Epidermal melanocyte (primary cell): ENCODE data around the gene LGI2.
A peak's percentile ranks its signal among the peaks of the same experiment; 100 is the strongest.

Experiments
- DNase-seq: peaks from one replicate; pipeline ENCODE4 v3.0.0; 2011; ENCODE audit warnings: low spot score; ENCODE audit not compliant: insufficient read length

Gene LGI2

DNA sequence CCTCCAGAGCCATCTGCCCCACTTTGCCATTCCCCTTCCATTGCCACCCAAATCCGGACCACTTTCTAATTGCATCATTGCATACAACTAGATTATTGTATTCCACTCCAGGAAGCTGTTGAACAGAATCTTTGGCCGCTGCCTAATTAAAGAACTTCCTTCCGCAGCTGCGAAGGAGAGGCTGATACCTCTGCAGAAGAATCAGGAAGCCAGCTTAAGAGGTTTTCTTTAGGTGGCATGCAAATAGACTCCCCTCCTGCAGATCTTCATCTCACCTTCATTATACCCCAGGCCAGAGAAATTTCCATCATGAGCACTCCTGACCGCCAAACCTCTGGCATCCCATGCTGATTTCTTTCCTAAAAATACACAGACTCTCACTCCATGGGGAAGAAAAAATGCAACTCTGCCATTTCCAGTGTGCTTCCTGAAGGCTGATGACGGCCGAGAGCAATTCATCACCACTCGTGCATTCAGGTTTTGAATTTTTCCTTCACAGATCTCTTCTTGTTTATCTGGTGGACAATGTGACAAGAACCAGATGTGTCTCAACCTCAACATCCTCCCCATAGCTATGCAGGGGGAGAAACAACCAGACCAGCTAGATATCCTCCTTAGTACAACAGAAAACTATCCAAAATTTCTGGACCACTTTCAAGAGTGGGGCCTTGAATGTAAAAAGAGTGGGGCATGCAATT is 31.2 kb downstream of the LGI2 start:
- DNase-seq, result no peak

DNA sequence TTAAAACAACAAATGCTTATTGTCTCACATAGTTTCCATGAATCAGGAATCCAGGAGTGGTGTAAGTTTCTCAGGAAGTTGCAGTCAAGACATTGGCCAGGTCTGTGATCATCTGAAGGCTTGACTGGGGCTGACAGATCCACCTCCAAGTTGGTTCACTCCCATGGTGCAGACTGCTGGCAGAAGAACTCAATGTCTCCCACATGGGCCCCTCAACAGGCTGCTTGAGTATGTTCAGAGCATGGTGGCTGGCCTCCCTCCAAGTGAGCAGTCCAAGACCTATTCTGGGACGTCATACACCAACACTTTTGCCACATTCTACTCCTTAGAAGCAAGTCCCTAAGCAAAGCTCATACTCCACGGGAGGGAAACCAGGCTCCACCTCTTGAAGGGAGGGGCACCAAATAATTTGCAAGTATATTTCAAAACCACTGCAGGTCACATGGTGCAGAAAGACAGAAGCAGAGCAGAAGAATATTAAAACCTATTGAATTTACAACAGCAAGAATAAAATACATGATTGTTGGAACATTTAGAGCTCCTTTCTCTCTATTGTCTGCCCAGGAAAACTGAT is 35.3 kb downstream of the LGI2 start:
- DNase-seq, result no peak

DNA sequence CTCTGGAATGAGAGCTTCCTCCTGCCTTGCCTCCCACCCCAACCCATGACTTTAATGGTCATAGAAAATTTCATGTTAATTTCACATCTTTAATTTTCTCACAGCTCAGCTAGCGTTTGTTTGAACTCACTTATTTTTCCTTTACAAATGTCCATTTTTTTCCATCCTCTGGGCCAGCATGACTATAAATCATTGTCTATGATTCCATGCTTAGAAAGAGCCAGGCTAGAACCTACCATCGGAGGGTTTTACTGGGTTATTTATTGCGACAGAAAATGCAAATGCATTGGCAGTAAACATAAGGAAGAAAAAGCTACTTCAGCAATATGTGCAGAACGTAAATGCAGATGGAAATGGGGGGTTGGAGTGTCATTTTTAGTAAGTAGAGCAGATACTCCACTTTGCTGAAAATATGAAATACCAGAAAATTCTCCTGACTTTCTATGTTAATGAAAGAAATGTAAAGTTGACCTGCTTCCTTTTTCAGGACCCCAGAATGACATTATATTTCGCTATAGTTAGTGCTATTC is 37.1 kb downstream of the LGI2 start:
- no peak for DNase-seq

DNA sequence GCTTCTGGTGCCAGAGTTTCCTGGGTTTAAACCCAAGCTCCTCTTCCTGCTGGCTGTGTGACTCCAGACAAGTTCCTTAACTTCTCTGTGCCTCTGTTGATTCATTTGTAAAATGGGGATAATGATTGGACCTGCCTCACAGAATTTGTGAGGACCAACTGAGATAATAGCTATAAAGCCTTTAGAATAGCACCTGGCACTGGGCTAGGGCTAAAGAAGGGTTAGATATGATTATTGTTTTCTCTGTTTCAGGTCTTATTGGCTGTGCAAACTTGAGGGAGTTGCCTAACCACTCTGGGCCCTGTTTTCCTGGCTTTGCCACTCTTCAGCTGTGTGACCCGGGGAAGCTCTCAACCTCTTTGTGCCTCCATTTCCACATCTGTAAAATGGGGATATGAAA is 37.8 kb downstream of the LGI2 start:
- no peak for DNase-seq

DNA sequence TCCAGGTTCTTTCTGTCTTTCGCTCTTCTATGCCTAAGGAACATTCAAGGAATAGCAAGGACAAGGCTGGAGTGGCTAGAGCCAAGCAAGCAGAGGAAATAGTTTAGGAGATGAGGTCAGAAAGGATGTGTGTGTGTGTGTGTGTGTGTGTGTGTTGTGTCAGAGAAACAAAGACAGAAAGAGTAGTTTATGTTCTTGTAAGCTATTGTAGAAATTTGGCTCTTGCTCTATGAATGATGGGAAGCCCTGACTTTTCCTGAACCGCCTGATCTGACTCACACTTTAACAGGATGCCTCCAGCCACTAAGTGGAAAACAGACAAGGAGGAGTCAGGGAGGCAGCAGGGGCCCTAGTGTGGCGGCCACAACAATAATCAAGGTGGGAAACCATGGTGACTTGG is 39.7 kb downstream of the LGI2 start:
- DNase-seq, result no peak

DNA sequence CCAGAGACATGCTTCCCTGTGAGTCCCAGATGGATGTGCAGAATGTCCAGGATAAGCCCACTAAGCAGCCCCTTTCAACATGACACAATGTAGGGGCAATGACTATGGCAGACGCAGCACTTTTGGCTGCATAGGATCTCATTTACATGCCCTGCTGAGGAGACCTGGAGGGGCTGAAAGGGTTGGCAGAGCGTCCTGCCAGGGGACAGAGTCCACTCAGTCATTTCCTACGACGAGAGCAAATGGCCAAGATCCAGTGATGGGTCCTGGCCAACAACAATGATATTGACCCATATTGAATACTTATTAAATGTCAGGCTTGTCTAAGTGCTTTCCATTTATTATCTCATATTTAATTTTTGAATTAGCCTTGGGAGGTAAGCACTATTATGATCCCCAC is 41.4 kb downstream of the LGI2 start:
- DNase-seq, result no peak

DNA sequence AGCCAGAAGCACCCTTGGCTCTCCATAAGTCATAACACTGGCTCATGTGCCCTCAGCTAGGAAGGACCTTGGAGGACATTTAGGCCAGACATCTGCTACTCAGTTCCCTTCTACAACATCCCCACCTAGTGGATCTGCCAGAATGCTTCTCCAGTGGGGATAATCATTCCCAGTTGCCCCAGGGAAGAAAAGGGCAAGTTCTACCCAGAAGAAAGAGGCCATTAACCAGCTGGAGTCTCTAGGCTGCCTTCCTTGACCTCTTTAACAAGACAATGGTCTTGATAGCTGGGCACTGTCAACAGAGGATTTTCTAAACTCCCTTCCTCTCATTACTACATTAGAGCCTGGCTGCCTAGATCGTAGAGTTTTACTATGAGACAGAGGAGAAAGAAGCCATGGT is 42.0 kb downstream of the LGI2 start:
- DNase-seq, result peak; percentile 58

DNA sequence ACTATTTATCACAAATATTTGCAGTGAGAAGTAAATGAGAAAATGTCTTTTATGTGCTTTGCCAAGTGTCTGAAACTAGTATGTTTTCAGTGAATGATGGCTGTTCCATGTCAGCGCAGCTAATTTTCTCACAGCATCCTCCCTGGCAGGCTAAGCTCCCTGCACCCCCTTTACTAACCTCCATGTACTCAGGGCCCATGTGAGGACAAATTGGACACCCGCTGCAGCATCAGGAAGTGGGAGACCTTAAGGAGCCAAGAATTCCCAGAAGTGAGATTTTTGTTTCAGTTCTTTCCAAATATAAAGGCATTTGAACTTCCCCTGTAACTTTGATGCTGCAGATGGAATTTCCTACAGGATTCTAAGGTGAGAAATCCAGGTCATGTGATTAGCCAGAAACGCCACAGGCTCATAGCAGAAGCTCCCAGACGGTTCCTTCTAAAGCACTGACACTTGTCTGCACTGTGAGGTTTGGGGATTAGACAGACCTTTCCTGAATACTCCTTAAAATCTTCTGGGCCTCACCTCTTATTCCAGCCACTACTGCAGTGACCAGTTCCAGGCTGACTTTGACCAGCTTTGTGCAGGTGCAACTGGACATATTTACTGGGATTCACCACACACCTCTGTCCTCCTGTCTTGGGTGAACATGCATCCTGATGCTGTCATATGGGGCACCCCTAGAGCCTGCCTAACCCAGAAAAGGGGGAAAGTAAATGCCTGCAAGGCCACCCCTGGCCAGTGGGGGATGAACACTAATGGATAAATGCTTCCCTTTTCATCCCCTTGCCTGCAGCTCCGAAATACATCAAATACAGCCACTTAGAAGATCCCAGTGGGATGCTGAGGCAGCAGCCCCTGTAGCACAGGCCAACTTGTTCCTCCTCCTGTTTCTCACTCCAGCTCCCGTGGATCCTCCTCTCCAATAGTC is 45.9 kb downstream of the LGI2 start:
- no peak for DNase-seq

DNA sequence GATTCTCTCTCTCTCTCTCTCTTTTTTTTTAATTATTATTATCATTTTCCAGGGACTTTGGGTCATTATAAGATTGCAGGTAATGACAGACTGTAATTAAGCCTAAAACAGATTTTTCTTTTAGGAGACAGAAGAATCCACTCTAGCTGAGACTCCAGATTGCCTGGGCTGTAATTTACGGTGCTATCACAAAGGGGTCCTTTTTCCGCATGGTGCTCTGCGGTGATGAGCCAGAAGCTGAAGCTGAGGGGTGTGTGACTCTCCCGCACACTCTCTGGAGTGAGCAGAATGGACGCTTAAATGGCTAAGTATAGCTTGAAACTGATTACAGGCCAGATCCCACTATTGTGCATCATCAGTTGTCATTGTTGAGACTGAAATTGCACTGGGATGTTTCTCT is 50.0 kb downstream of the LGI2 start:
- DNase-seq, result no peak

DNA sequence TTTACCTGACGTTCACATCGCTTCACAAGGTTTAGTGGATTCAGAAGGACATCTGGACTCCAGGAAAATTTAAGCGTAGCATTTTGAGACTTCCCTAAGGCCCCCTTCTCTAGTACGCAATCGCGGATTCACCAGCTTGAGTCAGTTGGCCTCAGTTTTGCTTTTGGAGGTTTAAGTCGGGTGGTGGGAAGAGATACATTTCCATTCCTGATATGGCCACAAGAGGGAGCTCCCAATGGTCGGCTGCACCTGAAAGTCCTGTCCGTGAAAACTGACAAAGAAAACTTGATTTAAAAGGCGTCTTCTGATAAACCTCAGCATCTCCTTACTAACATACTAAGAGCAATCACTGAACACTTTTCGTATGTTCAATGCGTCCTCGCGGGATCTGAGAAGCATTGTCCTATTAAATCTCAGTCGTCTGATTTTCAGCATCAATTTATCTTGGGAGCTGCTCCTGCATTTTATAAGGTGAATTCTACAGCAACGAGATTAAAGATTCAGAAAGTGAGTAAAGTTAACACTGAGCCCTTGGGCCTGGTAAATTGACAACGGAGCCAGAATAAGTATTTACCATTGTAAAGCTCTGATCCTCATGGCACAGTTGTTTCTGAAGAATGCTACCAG is 50.6 kb downstream of the LGI2 start:
- peak; percentile 57 for DNase-seq

DNA sequence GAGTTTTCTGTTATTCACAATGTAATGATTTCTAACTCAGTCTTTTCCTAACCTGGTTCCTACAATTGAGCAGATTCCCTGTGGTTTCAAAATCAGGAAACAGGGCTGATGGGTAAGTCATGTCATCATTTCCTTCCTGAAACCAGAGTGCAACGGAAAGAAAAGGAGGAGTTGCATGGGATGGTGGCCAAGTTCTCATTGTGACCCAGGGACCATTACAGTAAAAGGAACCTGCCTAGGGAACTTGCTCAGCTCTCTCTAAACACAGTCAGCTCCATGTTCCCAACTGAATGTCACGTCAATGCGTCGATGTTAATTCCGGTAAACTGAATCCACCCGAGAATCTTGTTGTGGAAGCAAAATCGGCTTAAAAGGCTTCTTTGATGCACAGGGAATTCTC is 51.2 kb downstream of the LGI2 start:
- no peak for DNase-seq

DNA sequence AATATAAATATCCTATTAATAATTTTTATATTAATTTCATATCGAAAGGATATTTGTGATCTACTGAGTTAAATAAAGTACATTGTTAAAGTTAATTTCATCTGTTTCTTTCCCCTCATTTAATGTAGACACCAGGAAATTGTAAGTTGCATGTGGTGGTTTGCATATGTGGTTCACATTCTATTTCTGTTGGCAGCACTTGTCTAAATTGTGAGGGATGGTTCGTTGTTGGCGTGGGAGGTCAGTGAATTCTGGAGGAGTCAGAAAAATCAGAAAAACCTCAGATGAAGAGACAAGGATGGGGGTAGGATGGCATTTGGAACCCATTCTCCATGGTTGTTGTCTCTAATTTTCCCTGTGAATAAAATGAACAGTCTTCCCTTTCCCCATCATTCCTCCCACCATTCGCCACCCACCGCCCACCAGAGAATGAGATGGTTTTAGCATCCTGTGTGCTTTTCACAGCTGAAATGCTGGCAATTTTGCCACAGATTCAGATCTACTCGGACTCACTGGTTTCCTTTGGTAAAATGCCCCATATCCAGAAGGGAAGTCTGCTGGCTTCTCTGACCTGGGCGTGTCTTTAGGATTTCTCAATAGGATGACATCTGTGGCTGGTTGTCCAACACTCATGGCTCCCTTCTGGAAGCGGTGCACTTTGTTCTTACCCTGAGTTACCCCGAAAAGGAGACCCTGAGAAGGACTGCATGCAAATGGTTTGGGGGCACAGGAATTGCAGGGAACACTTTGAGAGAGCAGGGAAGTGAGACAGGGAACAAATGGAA is 52.3 kb downstream of the LGI2 start:
- no peak for DNase-seq

DNA sequence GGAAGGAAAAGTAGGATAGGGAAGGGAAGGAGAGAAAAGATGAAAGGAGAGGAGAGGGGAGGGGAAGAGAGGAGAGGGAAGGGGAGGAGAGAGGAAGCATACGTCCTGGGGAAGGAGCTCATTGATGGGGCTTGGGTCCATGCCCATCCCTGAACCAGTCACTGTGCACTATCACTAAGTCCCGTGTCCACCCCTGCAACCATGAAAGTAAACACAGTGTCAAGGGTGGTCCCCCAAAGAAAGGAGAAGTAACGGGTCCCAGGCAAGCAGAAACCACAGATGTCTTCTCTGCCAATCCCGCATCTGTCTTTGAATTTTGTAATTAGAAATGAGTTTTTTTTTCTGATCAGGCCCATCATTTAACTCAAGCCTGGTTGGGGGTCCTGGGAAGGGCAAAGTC is 55.2 kb downstream of the LGI2 start:
- no peak for DNase-seq

DNA sequence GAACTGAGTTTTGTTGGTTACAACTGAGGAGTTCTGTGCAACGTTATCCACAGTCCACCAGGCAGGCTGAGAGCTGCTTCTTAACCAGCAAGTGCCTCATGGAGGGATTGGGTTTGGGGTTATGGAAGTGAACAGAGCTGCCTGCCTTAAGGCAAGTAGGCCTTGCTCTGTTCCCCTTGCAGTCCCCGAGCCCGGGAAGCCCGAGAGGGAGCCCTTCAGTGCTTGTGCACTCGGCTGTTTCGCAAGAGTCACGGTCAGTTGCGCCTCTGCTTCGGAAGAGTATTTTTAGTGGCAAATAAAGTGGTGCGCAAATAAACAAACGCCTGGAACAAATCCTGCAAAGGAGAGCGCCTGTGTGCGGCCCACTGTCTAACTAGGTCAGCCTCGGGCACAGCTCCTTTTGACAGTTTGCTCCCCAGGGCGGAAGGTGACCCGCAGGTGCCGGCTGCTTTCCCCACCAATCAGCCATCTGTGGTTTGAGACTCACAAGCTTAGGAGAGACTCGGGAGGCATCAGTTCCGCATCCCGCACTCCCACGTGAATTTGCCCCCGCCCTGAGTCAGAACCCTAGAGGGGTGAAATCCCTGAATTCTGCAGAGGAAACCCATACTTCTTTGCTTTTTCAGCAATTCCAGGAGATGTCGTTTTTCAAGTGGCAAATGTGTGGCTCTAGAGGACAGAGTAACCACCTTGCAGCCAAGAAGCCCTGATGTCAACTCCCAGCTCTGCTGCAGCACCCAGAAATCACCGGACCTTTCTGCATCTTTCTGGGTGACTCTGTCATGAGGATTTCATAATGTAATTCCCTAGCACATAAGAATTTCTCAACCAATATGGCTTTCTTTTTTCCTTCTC is 56.8 kb downstream of the LGI2 start:
- DNase-seq, result no peak

DNA sequence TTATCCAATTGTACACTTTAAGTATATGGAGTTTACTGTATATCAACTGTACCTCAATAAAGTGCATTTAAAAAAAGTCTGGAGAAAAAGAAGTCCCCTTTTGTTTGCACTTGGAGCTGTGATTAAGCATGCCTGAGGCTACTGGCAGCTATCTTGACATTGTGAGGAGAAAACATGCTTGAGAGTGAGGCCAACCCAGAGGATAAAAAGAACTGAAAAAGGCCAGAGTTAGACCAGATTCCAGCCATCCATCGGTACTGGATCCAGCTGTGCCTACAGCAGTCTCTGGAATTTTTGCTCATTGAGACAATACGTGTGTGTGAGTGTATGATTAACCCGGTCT is 57.4 kb downstream of the LGI2 start:
- DNase-seq, result peak; percentile 30

DNA sequence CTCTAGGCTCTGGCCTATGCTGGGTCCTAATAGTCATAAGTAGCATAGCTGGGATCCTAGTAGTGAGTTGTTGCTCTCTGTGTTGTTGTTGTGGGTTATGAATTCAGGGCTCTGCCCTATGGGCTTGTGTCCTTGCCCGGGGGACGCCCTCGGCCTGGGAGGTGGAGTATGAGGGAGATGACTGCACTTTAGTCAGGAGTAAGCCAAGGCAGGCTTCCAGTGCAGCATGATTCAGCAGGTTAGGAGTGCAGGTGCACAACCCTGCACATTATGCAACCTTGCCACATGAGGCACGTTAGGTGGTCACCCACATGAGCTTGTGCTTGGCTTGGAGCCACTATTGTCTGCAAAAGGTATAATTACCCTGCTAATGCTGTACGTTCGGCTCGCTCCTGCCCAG is 59.6 kb downstream of the LGI2 start:
- no peak for DNase-seq

DNA sequence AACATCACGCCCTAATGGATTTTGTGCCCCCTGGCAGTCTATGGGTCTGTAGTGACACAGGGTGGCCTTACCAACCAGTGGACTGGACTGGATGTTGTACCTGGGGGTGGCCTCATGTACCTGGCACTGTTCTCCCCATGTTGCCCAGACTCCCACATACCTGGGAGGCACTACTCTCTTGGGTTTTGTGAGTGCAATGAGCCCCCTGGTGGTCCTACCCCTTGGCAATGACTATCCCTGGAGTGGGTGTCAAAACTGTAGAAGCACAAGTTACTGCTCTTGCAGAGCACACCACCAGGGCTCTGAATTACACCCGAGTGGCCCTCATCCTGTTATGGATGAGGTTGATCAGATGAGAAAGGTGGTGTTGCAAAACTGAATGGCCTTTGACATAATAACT is 60.1 kb downstream of the LGI2 start:
- no peak for DNase-seq

DNA sequence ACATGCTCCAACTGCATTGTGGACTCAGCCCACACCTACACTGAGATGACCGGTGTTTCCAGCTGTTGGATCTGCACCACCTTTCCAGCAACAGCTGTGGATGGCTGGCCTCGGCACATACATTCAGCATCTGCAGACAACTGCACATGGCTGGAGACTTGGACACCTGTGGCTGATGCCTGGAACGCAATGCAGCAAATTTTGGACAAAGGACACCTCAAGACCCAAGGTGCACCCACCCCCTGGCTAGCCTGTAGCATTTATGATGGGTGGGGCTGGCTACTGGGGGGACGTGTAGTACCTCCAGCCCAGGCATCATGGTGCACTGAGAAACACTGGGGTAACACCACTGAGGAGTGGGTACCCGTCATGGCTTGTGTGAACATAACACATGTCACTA is 60.6 kb downstream of the LGI2 start:
- DNase-seq, result no peak

DNA sequence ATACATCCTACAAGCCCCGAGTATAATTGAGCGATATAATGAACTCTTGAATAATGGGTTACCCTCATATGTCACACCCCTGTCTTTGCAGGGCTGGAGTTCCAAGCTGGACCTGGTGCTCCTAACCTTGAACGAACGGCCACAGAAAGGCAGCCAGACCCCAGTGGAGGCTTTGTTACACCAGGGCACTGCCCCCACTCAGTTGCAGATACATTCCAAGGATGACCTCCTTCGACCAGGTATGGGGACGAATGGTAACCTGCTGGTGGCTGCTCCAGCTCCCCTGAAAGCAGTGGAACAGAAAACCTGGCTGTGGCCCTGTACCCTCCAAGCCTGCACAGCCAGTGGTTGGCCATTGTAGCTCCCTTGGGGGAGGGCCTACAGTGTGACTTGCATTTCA is 61.3 kb downstream of the LGI2 start:
- no peak for DNase-seq

DNA sequence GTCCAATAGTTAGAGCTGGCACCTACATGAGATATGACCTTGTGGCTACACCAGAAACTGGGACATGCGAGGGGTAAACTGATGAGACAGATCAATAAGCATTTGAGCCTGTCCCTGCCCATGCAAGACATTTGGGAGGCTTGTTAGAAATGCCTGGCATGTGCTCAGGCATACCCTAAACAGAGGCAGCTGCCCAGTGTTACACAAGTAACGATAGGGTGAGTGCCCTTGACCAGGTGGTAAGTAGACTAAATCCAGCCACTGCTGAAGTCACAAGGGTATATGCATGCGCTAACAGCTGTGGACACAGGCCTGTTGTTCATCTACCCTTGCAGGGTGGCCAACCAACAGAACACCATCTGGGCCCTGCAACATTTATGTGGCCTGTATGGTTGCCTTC is 61.8 kb downstream of the LGI2 start:
- no peak for DNase-seq
